GM18499 (cell line): ENCODE results near the gene CENPM.
"Not testable (repeated sequence)": the region's sequence is repeated elsewhere in the genome, so short reads cannot be mapped to it uniquely, and the experiment has no call there.

ENCODE experiments used
- ATAC-seq: cut with Tn5 transposase; IDR thresholded peaks from one replicate; pipeline ENCODE4 v1.9.1; 2021; ENCODE audit warnings: moderate number of reproducible peaks; ENCODE audit not compliant: insufficient read depth, unreplicated experiment

The CENPM gene

GRCh38 chr22:41966607-41967240 lies 19.8 kb upstream of the CENPM start:
- ATAC-seq: no peak

DNA sequence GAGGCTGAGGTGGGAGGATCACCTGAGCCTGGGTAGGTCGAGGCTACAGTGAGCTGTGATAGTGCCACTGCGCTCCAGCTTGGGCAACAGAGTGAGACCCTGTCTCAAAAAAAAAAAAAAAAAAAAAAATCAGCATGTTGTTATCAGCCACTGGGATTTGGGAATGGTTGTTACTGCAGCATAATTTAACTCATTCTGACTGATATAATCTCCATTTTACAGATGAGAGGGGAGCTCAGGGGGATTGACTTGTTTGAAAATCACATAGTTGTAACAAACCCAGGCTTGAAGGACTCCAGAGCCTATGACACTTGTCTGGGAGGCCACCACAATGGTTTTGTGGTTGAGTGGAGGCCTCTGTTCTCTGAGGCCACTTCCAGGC lies 19.3 kb upstream of the CENPM start:
- ATAC-seq: no peak

GRCh38 chr22:41964112-41964491 lies 17.1 kb upstream of the CENPM start:
- no peak for ATAC-seq

- ATAC-seq: no peak
These were observed 16.6 kb upstream of the CENPM start for GRCh38 chr22:41963453-41964111.

DNA sequence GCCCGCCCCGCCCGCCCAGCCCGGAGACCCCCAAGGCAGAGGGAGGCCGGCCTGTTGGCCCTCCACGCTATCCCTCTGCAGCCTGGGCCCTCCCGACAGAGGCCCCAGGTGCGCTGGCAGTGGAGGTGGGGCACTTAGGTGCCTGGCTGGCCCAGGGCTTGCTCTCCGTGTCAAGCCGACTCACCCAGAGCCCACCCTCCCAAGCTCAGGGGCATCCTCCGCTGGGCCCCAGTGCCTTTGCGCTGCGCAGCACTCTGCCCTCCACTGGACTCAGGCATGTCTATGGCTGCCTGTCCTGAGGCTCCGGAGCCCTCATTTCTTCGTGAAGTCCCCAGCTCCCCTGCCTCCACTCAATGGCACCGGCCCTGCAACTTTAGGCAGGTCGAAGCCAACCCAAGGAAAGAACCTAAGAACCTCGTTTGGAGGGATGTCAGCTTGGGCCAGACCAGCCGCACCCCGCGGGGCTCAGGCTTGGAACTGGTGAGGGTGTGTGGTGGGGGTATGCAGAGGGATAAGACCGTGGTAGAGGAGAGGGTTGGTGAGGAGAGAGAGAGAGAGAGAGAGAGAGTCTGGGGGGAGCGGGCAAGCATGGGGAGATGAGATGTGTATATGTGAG lies 11.1 kb upstream of the CENPM start:
- no peak for ATAC-seq

GRCh38 chr22:41952713-41953112 lies 5.8 kb upstream of the CENPM start:
- no peak for ATAC-seq

- no peak for ATAC-seq
These were observed 5.0 kb upstream of the CENPM start, which contains the start of gene SMIM45 for GRCh38 chr22:41951898-41952474. Gene SMIM45, plus strand, starts transcription at chr22:41952150.

DNA sequence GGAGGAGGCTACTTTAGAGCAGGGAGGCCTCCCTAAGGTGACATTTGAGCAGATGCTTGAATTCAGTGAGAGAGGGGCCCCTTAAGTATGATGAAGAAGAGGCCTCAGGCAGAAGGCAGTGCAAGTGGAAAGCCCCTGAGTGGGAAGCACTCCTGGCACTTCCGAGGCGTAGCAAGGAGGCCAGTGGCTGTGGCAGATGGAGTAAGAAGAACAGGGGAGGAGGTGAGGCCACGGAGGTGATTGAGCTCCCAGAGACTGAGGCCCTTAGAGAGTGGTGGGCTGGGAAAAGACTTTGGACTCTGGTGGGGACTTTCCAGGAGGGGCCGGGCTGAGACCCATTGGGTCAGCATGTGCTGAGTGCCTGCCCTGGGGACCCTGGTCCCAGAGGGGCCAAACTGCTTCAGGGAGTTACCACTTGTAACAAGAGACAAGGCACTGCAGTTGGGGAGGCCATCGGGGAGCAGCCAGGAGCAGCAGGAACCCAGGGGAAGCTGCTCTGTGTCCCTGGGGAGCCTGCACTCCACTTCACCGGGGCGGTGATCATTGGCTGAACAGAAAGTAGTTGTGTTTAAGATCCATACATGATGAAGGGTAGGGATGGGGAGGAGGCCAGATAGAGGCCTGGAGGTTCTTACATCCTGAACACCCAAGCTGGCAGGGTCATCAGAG lies 2.5 kb upstream of the CENPM start:
- no peak for ATAC-seq

GRCh38 chr22:41948928-41949296 lies 2.0 kb upstream of the CENPM start:
- not testable (repeated sequence) for ATAC-seq

DNA sequence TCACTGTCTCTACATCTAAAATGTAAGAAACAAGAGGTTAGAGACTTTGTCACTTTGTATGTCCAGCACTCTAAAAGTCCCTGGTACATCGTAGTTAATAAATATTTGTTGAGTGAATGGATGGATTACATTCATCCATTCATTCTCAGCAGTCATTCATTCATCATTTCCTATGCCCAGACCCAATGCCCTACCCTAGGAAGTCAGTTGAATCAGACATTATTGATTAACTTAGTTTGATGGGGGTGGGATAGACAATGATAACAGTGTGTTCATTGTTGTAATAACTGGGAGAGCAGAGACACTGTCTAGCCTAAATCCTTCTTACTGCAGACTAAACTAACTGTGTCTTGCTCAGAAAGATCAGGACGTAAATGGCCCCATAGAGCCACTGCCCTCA lies 1.2 kb upstream of the CENPM start:
- ATAC-seq: no peak

GRCh38 chr22:41947424-41948080 lies 600 bp upstream of the CENPM start:
- ATAC-seq: no peak

DNA sequence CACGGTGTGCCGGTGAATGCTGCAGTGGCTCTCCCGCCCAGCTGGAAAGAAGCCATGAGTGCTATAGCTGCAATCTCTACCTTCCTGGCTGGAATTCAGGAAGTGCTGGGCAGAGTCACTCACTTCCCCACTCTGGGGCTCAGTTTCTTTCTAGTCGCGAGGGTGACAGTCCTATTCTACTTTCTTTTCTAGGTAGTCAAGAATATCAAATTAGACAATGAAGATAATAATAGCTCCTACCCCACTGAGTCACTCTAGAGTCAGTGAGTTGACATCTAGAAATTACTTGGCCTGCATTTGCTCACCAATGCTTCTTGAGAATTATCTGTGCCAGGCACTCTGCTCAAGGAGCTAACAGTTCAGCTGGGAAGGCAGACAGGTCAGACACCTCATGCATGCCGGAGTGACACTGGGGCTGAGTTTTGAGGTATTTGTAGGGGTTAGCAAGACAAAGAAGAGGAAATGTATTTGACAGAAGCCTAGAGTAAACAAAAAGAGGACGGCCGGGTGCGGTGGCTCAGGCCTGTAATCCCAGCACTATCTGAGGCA lies 3.2 kb downstream of the CENPM start:
- ATAC-seq: no peak

- no peak for ATAC-seq
These were observed 5.9 kb downstream of the CENPM start for GRCh38 chr22:41940832-41941765.

- ATAC-seq: peak; percentile 36
These were observed 6.7 kb downstream of the CENPM start for GRCh38 chr22:41939981-41940831.

DNA sequence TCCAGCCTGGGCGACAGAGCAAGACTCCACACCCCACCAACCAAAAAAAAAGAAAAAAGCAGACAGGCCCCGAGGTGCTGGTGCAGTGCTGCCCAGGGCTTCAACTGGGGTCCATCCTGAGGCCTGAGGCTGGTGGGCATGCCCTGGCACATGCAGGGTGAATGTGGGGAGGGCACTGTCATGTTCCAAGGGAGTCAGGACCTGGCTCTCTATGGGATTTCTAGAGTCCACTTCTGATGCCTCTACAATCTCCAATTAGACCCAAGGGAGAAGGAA lies 10.1 kb downstream of the CENPM start:
- no peak for ATAC-seq

GRCh38 chr22:41935509-41935908 lies 11.4 kb downstream of the CENPM start:
- no peak for ATAC-seq

- no peak for ATAC-seq
These were observed 12.0 kb downstream of the CENPM start for GRCh38 chr22:41935015-41935351.

- no peak for ATAC-seq
These were observed 12.5 kb downstream of the CENPM start for GRCh38 chr22:41934284-41935014.
